HEK293T (cell line): Measurements from ENCODE around the gene SP1.

ENCODE experiments used
- BHLHE40 ChIP-seq: fragments of 450-650 bp; IDR thresholded peaks from 2 replicates; pipeline ENCODE4 v1.6.1; 2016; ENCODE audit warnings: mild to moderate bottlenecking, moderate library complexity, borderline replicate concordance
- ELF4 ChIP-seq: fragments of 450-650 bp; IDR thresholded peaks from 2 replicates; pipeline ENCODE4 v1.6.1; 2017; ENCODE audit warnings: antibody characterized with exemption
- FOXA1 ChIP-seq: fragments of 450-650 bp; IDR thresholded peaks from 2 replicates; pipeline ENCODE4 v1.6.1; 2016; ENCODE audit warnings: mild to moderate bottlenecking
- FOXK2 ChIP-seq: fragments of 450-650 bp; IDR thresholded peaks from 2 replicates; pipeline ENCODE4 v1.6.1; 2016; ENCODE audit warnings: mild to moderate bottlenecking
- PKNOX1 ChIP-seq: fragments of 450-650 bp; IDR thresholded peaks from 2 replicates; pipeline ENCODE4 v1.6.1; 2016
- SUZ12 ChIP-seq: fragments of 450-650 bp; IDR thresholded peaks from 2 replicates; pipeline ENCODE4 v1.6.1; 2016; ENCODE audit warnings: mild to moderate bottlenecking
- TARDBP ChIP-seq: fragments of 450-650 bp; IDR thresholded peaks from 2 replicates; pipeline ENCODE4 v1.6.1; 2016
- ZNF384 ChIP-seq: fragments of 450-650 bp; IDR thresholded peaks from 2 replicates; pipeline ENCODE4 v1.6.1; 2016

- no peak for TF ChIP-seq BHLHE40
- no peak for TF ChIP-seq TARDBP
- no peak for TF ChIP-seq FOXK2
- TF ChIP-seq ELF4: no peak
- no peak for TF ChIP-seq FOXA1
- TF ChIP-seq PKNOX1: no peak
- no peak for TF ChIP-seq SUZ12
- no peak for TF ChIP-seq ZNF384
Observed at GRCh38 chr12:53344487-53344823, 35.5 kb upstream of the SP1 start.
